NCI-H446 (cell line): ENCODE data around the gene FAM171A1.

ENCODE experiments used
- DNase-seq, 2 experiments: peaks; one replicate each; lab custom pipeline; 2025; lab: John Stamatoyannopoulos, UW

FAM171A1 gene

DNA sequence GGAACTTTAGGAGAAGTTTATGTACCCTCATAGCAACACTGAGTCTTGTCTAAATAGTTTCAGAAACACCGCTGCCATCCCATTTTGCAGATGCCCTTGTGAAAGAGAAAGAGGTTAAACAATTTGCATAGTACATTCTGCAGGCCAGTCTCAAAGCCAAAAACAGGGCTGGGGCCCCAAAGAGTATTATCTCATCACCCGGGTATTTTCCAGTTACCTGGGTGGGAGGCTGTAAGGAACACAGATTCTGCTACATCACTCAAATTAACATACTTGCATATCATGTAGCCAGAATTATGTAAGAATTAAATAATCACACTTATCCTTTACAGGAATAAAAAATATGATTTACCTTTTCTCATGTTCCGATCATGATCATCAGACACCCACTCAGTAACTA, 3.1 kb upstream of the FAM171A1 start:
- DNase-seq, result no peak

DNA sequence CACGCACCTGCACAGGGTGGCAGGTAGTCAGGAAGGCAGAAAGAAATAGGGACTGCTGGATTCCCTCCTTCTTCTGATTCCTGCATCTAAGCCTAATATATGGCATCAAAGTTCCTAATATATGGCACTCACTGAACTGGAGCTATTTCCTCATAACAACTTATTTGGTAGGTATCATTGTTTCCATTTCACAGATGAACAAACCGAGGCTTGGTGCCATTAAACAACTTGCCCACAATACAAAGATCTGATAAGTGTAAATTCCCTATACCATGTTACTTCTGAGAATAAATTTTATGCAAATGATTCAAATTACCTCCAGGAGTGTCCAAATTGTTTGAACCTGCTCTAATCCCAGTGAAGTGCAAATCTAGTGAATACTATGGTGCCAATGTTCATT, 2.1 kb upstream of the FAM171A1 start:
- DNase-seq, result no peak

DNA sequence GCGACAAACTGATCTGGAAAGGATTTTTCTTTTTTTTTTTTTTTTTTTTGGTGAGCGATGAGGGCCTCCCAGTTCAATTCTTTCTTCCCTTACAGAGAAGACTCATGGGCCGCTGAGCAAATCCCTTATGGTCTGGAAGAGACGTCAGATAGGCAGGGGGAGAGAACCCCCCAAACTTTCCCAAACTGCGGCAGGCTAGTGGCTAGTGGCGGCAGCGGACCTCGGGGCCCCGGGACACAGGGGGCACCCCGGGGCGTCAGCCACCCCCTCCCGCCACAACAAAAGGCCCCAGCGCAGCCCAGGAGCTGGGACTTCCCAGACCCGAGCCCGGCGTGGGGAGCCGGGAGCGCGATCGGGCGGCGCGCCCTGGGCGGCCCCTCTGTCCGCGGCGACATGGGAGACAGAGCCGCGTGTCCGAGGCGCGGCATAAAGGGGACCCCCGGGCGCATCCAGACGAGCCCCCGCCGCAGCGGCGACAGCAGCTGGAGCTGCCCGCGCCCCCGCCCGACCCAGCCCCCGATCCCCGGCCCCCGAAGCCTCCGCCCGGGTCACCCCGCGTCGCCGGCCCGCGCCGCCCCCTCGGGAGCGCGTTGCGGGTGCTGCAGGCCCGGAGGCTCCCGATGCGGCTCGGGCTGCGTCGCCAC, 755 bp downstream of the FAM171A1 start:
- DNase-seq, result peak in 1 of 2 experiments; percentile 12

DNA sequence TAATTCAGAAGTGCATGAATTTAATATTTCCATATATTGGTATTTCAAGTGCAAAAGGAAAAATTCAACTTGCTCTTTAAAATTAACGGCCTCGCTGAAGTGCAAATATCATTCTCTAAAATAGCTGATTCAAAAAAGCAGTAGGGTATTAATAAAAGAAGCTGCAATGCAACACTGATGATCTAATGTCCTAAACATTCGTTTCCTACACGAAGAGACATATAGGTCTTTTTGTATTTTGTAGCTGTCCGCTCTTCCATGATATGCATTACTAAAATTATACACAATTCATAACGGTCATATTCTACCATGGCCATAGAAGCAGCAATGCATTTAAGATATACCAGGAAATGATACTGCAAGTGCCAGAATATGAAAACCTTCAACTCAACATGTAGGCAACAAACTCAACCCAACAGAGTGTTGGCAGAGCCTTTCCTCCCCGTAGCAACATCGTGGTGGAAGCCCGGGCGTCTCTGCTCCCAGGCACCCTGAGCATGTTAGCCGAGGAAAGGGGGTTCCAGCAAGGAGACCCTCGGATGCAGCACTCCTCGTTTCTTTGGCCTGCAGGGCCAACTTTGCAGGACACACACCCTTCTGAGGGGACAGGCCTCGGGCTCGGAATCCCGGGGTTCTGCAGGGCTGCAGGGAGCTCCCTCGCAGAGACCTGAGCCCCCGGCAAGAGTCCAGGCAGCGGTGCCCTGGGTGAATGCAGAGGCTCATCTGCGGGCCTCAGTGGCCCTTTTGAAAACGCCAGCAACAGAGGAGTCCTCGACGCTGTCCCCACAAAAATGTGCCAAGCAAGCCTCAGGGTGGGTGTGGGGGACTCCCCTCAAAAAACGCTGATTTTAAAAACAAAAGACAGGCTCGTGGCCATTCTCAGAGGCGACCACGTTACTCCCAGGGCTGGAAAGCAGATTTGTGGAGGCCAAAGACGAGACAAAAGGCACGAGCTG, 1.6 kb downstream of the FAM171A1 start:
- DNase-seq, result peak in 1 of 2 experiments; percentile 29

DNA sequence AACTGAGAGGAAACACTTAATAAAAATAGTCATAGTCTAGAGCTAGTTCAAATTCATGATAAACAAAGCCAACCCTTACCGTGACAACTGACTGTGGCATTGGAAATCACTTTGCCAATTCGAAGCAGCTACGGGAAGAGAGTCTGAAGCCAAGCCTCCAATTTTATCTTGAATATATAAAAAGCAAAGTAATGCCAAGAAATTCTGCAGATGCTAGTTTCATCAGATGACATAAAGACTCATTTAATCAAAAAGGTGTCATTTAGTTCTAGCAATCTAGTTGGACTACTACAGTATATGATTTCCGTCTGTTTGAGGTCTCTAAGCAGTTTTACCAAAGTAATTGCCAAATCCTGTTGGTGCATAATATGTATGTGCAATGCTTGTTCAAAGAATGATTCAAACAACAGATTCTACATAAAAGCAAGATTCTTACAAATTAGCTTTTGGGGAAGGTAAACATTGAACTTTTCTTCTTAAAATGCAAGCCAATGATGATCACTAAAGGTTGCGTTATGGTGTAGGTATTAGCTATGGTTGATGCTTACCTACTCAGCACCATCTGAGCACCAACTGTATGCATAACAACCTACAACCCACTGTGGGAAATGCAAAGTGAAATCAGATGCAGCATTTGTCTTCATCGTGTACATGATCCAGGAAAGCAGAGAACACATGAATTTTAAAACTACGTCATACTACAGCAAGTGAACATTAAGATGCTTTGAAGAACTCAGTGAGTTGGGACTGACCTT, 2.8 kb downstream of the FAM171A1 start:
- no peak for DNase-seq

DNA sequence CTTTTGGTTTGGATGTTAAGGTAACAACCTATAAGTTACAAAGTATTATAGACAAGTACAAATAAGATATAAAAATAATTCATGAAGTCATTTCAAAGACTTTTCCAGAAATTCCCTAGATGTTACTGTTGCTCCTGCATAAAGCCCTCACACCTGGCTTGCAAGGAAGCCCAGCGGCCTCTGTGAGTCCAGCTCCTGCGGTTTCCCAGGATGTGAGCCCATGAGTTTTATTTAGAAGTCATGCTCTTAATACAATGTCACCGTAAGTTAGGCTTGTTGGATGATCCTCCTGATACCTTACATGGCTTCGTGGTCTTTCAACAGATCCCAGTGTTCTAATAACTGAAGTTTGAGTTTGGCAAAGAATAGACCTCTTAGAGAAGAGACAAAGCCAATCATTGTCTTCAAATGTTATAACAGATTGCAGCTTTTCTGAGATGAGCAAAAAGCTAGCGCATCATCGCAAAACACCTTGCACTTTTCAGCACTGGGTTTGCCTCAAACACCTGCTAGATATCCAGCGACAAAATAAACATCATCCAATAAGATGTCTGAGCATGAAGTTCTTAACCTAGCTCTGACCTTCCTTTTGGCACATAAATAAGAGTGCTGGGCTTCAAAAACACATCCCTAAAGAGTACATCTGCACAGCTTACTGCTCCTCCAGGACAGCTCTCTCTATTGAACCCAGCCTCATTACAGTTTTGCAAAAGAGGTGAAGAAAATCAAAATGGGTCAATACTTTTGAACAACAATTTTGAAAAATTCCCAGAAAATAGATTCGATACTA, 3.6 kb downstream of the FAM171A1 start:
- no peak for DNase-seq

DNA sequence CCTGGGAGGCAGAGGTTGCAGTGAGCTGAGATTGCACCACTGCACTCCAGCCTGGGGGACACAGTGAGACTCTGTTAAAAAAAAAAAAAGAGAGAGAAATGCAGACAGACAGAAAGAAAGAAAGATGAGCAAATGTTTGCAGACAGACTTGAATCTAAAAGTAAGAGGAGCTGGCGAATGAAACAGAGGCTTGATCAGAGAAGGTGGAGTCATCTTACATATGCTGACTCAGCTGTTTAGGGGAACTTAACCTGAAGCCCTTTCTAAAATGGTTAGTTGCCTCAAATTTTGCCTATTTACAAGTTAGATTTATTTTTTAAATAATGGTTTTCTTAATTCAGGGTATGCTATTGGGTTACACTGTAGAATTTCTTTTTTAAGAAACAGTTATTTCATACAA, 5.4 kb downstream of the FAM171A1 start:
- DNase-seq, result no peak

DNA sequence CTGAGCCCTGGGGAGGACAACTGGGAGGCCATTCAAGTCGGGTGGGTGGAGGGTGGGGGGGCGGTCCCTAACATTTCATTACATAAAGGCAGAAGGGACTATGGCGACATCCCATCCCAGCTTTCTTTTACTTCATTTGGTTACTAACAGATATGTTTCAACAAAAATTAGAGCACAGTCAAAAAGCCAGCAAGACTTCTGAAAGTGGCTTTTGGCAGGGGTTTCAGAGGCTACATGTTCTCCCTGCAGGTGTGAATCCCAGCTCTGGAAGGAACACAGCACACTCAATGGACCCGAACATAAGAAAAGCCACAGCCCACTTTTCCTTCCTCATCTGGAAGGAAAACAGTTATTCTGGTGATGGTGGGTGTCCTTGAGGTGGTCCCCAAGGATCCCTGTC, 7.1 kb downstream of the FAM171A1 start:
- DNase-seq, result no peak

DNA sequence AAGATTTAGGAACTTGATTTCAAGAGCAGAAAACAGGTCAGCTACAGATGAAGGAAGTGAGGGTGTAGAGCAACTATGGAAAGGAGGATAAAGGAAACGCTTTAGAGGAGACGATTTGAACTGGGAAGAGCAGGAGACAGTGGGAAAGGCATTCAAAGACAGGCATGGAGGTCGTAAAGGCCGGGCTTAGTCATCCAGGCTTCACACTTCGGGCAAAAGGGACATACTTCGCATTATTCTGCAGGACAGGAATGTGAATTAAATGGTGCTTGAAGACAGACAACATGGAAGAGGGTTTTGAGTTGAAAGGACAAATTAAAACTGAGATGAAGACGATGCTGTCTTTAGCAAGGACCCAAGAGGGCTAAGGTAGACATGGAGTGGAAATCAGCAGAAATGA, 8.1 kb downstream of the FAM171A1 start:
- DNase-seq, result no peak

DNA sequence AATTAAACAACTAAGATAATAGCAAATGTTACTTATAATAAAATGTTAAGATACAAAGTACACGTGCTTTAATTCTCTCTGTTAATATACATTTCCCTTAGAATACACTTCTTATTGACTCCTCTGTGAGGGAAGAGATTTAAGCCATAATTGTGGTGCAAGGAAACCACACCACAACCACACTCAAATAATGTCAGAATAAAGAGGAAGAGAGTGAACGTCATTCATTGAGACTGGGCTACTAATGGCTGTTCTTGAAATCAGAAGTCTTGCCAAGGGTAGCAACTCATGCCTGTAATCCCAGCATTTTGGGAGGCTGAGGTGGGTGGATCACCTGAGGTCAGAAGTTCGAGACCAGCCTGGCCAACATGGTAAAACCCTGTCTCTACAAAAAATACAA, 10.0 kb downstream of the FAM171A1 start:
- DNase-seq, result no peak

DNA sequence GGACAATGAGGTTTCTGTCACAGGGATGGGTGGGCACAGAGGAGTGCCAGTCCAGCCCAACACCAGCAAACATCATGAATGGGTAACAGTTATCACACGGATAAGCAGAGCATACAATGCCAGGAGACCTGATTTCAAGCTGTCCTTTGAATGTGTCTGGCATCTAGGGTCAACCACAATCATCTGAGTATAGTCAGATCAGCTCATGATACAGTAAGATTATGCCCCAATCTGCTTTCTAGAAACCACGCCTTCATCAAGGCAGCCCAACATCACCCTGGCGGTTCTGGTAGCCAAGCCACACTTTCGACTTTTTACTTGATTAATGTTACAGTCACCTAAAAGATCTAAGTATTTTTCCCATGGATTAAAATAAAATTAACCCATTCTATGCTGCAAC, 10.5 kb downstream of the FAM171A1 start:
- no peak for DNase-seq

DNA sequence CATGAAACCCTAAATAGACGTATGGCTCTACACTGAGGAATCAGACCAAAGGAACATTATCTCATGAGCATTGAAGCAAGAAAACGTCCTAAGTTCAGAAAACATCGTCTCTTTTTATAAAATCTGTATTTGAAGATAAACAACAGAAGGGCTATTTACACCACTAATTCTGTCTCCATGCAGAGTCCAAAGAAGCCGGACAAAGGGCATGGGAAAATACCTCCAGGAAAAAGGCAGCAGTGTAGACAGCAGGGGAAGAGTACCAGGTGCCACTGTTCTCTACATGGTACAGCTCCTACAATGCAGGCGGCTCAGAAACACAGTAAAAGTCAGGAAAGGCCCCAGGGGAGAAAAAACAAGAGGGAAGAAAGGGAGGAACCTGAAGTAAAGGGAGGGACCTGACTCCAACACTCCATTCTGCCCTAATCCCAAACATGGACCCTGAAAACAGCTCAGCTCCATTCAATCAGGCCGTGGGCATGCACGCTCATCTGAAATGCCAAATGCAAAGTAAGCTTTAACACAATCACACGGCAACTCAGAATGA, 17.5 kb downstream of the FAM171A1 start:
- DNase-seq, result no peak

DNA sequence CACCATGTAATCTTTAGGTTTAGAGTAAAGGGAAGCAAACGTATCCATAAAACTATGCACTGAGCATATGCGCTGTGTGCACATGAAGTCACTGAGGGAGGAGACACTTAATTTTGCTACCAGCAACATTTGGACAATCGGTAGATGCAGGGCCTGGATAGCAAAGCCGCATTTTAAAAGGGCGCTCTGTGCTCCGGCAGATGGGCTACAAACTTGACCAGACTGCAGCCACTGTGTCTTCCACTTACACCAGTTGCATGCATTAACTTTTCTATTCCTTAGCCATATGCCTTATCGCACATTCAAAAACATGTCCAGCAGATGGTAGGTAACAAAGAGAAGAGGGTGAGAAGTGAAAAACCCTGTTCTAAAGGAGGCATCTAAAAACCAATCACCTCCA, 18.3 kb downstream of the FAM171A1 start:
- DNase-seq, result no peak

DNA sequence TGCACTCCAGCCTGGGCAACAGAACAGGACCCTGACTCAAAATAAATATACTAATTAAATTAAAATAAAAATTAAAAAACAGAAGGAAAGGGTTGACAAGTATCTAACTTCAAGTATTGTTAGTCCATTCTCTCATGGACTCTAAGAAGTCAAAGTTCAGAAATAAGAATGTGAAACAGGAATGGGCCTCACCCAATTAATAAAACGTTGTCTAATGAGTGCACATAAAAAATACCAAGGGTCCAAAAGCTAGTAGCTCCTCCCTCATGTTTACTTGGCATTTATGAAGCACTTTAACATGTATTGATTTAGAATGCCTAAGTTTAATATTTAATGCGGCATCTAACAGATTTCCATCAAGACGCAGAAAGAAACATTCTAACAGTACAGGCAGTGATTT, 18.9 kb downstream of the FAM171A1 start:
- DNase-seq, result no peak

DNA sequence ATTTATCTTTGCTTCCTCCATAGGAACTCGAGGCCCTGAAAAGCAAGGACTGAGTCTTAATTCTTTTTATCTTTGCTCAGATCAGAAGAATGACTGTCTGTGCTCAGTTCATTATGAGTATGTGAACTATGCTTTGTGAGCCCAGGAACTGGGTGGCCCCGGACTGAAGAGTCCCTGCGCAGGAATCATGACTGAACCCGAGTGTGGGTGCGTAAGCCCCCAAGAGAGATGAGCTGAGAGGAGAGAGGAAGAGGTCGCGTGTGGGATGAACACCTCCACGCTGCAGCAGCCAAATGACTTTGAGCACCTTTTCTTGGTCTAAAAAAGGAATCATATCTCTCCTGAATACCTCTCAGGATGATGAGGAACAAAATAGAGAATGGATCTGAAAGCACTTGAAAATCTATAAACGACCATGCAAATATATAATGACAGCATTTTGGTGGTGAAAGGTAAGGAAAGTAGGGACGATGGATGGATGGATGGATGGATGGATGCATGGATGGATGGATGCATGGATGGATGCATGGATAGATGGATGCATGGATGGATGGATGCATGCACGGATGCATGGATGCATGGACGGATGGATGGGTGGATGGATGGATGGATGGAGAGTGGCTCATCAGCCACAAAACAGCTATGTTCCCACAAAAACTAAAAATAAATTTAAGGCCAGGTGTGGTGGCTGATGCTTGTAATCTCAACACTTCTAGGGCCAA, 19.8 kb downstream of the FAM171A1 start:
- no peak for DNase-seq

DNA sequence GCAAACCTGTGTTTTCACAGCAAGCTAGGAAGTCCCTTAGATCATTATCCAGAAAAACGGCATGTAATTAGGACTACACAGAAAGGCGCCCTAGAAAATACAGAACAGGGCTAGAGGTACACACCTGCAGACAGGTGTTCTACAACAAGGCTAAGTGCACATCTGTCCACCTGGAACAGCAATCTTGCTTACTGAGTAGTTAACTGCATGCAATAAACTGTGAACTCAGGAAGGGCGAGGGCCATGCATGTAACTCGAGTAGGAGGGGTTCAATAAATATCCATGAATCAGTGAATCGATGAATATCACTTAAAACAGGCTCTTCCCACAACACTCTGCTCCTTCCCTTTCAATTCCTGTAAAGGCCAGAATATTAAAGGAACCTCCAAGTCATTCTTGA, 22.0 kb downstream of the FAM171A1 start:
- DNase-seq, result no peak

DNA sequence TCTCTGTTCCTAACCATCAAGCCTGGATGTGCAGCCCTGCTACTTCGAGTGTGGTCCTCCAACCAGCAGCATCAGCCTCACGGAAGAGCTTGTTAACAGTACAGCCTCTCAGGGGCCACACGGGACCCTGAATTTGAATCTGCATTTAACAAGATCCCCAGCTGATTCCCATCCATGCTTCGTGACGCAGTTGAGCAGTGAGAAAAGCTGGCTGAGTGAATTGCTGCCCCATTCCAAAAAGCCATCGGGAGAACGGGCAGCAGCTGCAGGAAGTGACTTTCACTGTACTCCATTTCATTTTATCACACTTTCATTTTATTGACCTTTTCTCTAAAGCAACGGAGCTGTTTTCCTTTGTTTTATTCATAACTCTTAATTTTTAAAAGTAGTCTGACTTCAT, 22.5 kb downstream of the FAM171A1 start:
- no peak for DNase-seq

DNA sequence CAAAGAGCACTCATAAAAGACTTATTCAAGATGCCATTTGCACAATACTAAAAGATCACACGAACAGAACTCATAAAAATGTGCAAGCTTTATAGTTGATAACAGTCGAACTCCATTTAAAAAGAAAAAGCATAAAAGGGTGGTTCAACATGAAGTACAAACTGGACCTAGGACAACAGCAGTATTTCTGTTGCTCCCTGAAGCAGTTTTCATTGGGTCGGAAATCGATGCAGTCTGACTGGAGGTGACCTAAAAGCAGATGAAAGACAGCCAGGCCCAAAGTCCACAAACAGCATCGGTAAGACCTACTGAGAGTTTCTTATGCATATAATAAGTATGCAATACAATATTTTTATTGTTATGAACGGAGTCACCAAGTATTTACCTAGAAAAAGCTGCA, 23.9 kb downstream of the FAM171A1 start:
- no peak for DNase-seq

DNA sequence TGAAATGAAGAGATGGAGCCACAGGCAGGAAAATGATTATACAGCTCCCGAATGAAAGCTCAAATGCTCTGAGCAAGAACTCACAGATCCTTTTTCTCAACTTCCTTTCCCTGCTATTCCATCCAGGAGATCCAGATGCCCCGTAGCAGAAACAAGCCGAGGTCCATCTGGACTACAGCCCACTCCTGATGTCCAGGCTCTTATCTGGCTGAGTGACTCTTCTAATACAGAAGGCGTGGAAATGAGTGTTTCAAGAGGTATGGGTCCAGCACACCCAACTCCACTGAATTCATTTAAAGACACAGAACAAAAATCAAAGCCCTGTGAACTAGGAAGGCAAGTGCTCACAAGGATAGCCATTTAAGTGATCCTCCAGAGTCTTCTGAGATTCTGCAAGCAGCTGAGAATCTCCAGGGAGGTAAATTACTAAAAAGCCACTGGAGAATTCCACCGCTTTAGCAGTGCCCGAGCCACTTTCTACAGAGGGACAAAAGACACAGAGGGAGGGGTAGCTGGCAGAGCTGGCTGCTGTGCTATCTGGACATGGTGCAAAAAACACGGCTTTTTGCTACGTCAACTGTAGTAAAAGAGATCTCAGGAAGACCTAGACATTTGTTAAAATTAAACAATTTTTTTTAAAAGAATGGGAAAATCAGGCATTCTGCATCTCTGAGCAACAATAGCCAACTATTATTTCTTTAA, 24.5 kb downstream of the FAM171A1 start:
- no peak for DNase-seq

DNA sequence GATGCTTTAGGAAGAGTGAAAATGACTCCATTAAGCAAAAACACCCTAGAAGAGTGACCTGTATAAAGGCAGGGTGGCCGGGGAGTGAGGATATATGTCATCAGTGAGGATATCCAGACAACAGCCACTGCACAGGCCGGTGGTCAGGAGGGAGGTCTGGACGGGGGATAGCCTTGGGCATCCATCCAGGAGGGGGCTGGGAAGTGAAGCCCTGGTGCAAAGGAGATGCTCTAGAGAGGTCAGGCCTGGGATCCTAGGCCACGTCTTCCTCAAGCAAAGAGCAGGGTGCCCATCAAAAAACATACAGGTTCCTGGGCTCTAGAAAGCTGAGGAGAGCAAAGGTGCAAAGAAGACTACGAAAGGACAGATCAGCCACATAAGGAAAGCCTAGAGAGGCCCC, 25.6 kb downstream of the FAM171A1 start:
- no peak for DNase-seq
